Esophagus muscularis mucosa (tissue), 3 donors: ENCODE measurements around the gene TPH1.

Source experiments
- POLR2AphosphoS5 ChIP-seq, 2 donors: sonication (generic); formaldehyde crosslinking; IDR thresholded peaks; one replicate each; pipeline ENCODE4 v1.6.1; 2017; ENCODE audit warnings: antibody characterized with exemption in 2 of 2
- TF ChIP-seq, protein P1 (sequence below), 3 experiments: fragments of 200-600 bp in 2 of 3; fragments of 450-650 bp in 1 of 3; sonication (generic) in 2 of 3; IDR thresholded peaks; one replicate each; pipeline ENCODE4 v1.5.1; 2017 to 2019; ENCODE audit warnings: antibody characterized with exemption in 3 of 3, mild to moderate bottlenecking in 2 of 3, moderate library complexity in 1 of 3

DNA sequence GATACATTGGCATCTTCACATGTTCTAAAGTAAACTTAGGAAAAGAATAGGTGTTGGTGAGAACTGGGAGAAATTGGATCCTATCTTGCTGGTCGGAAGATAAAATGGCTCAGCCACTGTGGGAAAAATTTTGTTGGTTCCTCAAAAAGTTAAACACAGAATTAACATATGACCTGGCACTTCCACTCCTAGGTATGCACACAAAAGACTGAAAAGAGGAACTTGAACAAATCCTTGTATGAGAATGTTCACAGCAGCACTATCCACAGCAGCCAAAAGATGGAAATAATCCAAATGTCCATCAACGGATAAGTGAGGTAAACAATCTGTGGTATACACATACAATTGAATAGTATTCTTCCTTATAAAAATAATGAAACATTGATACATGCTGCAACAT, 4.8 kb upstream of the TPH1 start:
- TF ChIP-seq, protein P1, sequence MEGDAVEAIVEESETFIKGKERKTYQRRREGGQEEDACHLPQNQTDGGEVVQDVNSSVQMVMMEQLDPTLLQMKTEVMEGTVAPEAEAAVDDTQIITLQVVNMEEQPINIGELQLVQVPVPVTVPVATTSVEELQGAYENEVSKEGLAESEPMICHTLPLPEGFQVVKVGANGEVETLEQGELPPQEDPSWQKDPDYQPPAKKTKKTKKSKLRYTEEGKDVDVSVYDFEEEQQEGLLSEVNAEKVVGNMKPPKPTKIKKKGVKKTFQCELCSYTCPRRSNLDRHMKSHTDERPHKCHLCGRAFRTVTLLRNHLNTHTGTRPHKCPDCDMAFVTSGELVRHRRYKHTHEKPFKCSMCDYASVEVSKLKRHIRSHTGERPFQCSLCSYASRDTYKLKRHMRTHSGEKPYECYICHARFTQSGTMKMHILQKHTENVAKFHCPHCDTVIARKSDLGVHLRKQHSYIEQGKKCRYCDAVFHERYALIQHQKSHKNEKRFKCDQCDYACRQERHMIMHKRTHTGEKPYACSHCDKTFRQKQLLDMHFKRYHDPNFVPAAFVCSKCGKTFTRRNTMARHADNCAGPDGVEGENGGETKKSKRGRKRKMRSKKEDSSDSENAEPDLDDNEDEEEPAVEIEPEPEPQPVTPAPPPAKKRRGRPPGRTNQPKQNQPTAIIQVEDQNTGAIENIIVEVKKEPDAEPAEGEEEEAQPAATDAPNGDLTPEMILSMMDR (IDR thresholded peaks at IDR 0.05): no peak
- no peak for TF ChIP-seq POLR2AphosphoS5 (IDR thresholded peaks at IDR 0.05)
